HepG2 (cell line): ENCODE measurements around the gene MAN2A1. TPM values are rescaled to one million over a fixed set of nuclear protein-coding genes. Genes with fewer than 3 reads are reported as not detected.

Source experiments
- ATAC-seq: fragments of 200-7000 bp; cut with Tn5 transposase; 3 replicates; pipeline ENCODE4 v1.9.1; 2020; ENCODE audit warnings: mild to moderate bottlenecking, moderate library complexity
- BruUV-seq: library from RNA; stranded (reverse); fragments of 400-500 nt; replicated peaks from 2 replicates; lab custom pipeline; 2021; lab: Mats Ljungman, UMichigan
- CTCF ChIA-PET: fragments of 300-600 bp; formaldehyde crosslinking; extraction: SDS; loops from one replicate; lab custom pipeline; 2021; ENCODE audit warnings: low total read pairs, inconsistent platforms, low intra/inter-chr PET ratio; lab: Yijun Ruan, JAX
- POLR2A ChIA-PET: fragments of 350-600 bp; sonication (Branson Sonifier 250); formaldehyde crosslinking; loops from one replicate; lab custom pipeline; 2020; ENCODE audit warnings: antibody characterized with exemption, inconsistent platforms; lab: Yijun Ruan, JAX
- DNase-seq: peaks from one replicate; pipeline ENCODE4 v3.0.0-alpha.2; 2015; ENCODE audit warnings: low spot score
- FAIRE-seq: peaks from 3 replicates; lab custom pipeline; 2011; peaks lifted over from hg19 to GRCh38; lab: Jason Lieb, UNC
- H2AFZ ChIP-seq: one replicate; pipeline ENCODE4 v1.6.1; 2011; ENCODE audit warnings: low read length, inconsistent platforms
- H3K27ac ChIP-seq: fragments of 300-600 bp; 3 replicates; pipeline ENCODE4 v1.8.0; 2011; ENCODE audit warnings: mixed run types, mild to moderate bottlenecking, mixed read lengths, low read length, inconsistent platforms; ENCODE audit not compliant: insufficient read depth; ENCODE audit errors: extremely low read length
- H3K27me3 ChIP-seq, 2 experiments: fragments of 200-600 bp in 1 of 2; 2 replicates in 1 of 2; 3 replicates in 1 of 2; pipeline versions ENCODE4 v1.6.0 to v1.8.0; 2011; ENCODE audit warnings: low read length in 2 of 2, mild to moderate bottlenecking in 2 of 2, moderate library complexity in 2 of 2, inconsistent platforms in 1 of 2; ENCODE audit not compliant: insufficient read depth in 2 of 2, control insufficient read depth in 1 of 2
- H3K36me3 ChIP-seq, 2 experiments: fragments of 200-600 bp in 1 of 2; replicated peaks in 1 of 2; 2 replicates in 1 of 2; 3 replicates in 1 of 2; pipeline versions ENCODE4 v1.5.1 to v1.8.0; 2011; ENCODE audit warnings: low read length in 2 of 2, inconsistent platforms in 1 of 2; ENCODE audit not compliant: insufficient read depth in 2 of 2, control insufficient read depth in 1 of 2
- H3K4me1 ChIP-seq: 2 replicates; pipeline ENCODE4 v1.5.1; 2012; ENCODE audit warnings: low read length, inconsistent platforms; ENCODE audit not compliant: insufficient read depth
- H3K4me2 ChIP-seq: 2 replicates; pipeline ENCODE4 v1.6.0; 2011; ENCODE audit warnings: low read depth, low read length, inconsistent platforms
- H3K4me3 ChIP-seq, 3 experiments: fragments of 200-600 bp in 1 of 3; sonication (generic), shearing (Covaris generic) in 1 of 3; replicated peaks in 1 of 3; 2 replicates each; pipeline ENCODE4 v1.5.1; 2011 to 2016; ENCODE audit warnings: low read length in 3 of 3, inconsistent platforms in 2 of 3, low read depth in 2 of 3, mild to moderate bottlenecking in 2 of 3, control low read depth in 1 of 3, mixed read lengths in 1 of 3; ENCODE audit not compliant: insufficient read depth in 1 of 3
- H3K79me2 ChIP-seq: one replicate; pipeline ENCODE4 v1.6.1; 2011; ENCODE audit warnings: low read length, inconsistent platforms; ENCODE audit not compliant: insufficient read depth
- H3K9ac ChIP-seq: 2 replicates; pipeline ENCODE4 v1.6.0; 2011; ENCODE audit warnings: mild to moderate bottlenecking, low read depth, low read length, inconsistent platforms; ENCODE audit not compliant: insufficient read depth
- H3K9me3 ChIP-seq: 2 replicates; pipeline ENCODE4 v1.5.1; 2012; ENCODE audit warnings: mild to moderate bottlenecking, low read length
- H4K20me1 ChIP-seq: 2 replicates; pipeline ENCODE4 v1.6.0; 2011; ENCODE audit warnings: inconsistent platforms, mild to moderate bottlenecking, low read length, moderate library complexity; ENCODE audit not compliant: insufficient read depth
- AKAP8 ChIP-seq: sonication (generic); formaldehyde crosslinking; IDR thresholded peaks from 2 replicates; pipeline ENCODE4 v1.5.1; 2020; ENCODE audit warnings: mild to moderate bottlenecking, missing genetic modification reagents
- NR2F1 ChIP-seq, 2 experiments: fragments of 450-650 bp in 1 of 2; formaldehyde crosslinking in 1 of 2; IDR thresholded peaks; 2 replicates each; pipeline versions ENCODE4 v1.5.0 to v1.6.1; 2016 to 2020; ENCODE audit warnings: mild to moderate bottlenecking in 1 of 2, missing compliant biosample characterization in 1 of 2, missing genetic modification reagents in 1 of 2, moderate library complexity in 1 of 2
- RBM22 ChIP-seq: fragments of 200-400 bp; formaldehyde crosslinking; optimal IDR thresholded peaks from 2 replicates; pipeline ENCODE3; 2017; ENCODE audit warnings: mild to moderate bottlenecking, low read length, moderate library complexity
- TBX3 ChIP-seq: fragments of 450-650 bp; IDR thresholded peaks from 2 replicates; pipeline ENCODE4 v1.6.1; 2017; ENCODE audit warnings: antibody characterized with exemption, mild to moderate bottlenecking, inconsistent platforms, borderline replicate concordance
- ZFP91 ChIP-seq: sonication (generic); formaldehyde crosslinking; IDR thresholded peaks from 2 replicates; pipeline ENCODE4 v1.9.0; 2022; ENCODE audit warnings: missing genetic modification reagents, mild to moderate bottlenecking, borderline replicate concordance
- ZNF598 ChIP-seq: sonication (generic); formaldehyde crosslinking; IDR thresholded peaks from 2 replicates; pipeline ENCODE4 v1.5.1; 2020; ENCODE audit warnings: mild to moderate bottlenecking, missing genetic modification reagents, borderline replicate concordance
- ZNF747 ChIP-seq: sonication (generic); formaldehyde crosslinking; IDR thresholded peaks from 2 replicates; pipeline ENCODE4 v1.8.1; 2023; ENCODE audit warnings: missing genetic modification reagents, mild to moderate bottlenecking, borderline replicate concordance
- WGBS: methylation state at CpG from one replicate; pipeline ENCODE4 v1.1.6; 2017; ENCODE audit warnings: low lambda C conversion rate; 5-methylcytosine and 5-hydroxymethylcytosine counted together
- in situ Hi-C: cut with HindIII; loops from 2 replicates; pipeline ENCODE4 v1.10.0; 2017; ENCODE audit warnings: low pct_unique_long_range_greater_than_20kb; ENCODE audit not compliant: extremely low pct_ligation_motif_present
- intact Hi-C: fragments of 100-400 bp; cut with micrococcal nuclease; formaldehyde crosslinking; loops from one replicate; pipeline ENCODE4 v1.10.0; 2022; ENCODE audit not compliant: unreplicated experiment
- polyA plus RNA-seq, 8 experiments: library from polyadenylated mRNA; depleted of rRNA in 3 of 8; stranded (reverse) in 7 of 8; unstranded in 1 of 8; fragments of >200 nt; fragmentation: Illumina TruSeq in 4 of 8; extraction: Trizol in 4 of 8; gene quantifications; 2 replicates each; pipeline versions ENCODE4 v1.2.1 to v1.2.3, GENCODE V29; 2011 to 2016; ENCODE audit warnings: low read depth in 4 of 8, missing spikeins in 1 of 8, mixed read lengths in 1 of 8; ENCODE audit not compliant: insufficient read depth in 1 of 8
- total RNA-seq, 5 experiments: library from RNA; depleted of rRNA; stranded (reverse); fragments of >200 nt; fragmentation: Illumina TruSeq; extraction: Trizol; gene quantifications; 2 replicates each; pipeline ENCODE4 v1.2.3, GENCODE V29; 2016; ENCODE audit warnings: low read depth in 1 of 5

The MAN2A1 gene
- total and polyA plus RNA-seq, 2 of the 13 experiments (the other 11 are each of a cell fraction or from before 2014, with no cell fraction given) = 56.2 to 80.5 TPM

GRCh38 chr5:109863752-109864151 is 174.0 kb downstream of the MAN2A1 start:
- CTCF ChIA-PET = no interaction called here
- FAIRE-seq (no peak), ATAC-seq (no peak), DNase-seq (no peak)
- peaks cover 19 to 70% of the 10 kb centered on the region in 2 experiments for H3K36me3 ChIP-seq
- no peak for TF ChIP-seq ZNF598 (CRISPR knock-in tag)
- TF ChIP-seq ZFP91 (CRISPR knock-in tag) = no peak
- TF ChIP-seq ZNF747 (CRISPR knock-in tag) = no peak
- TF ChIP-seq RBM22 = no peak
- no peak for TF ChIP-seq TBX3
- no peak for TF ChIP-seq AKAP8 (CRISPR knock-in tag)
- TF ChIP-seq NR2F1 (CRISPR knock-in tag; IDR thresholded peaks at IDR 0.05) = no peak
- H3K9me3 ChIP-seq = no peaks in the 10 kb centered on the region
- no peaks in the 10 kb centered on the region for H4K20me1 ChIP-seq
- POLR2A ChIA-PET = interaction anchor here (1.3 kb wide), 1 partner anchor 37 kb away, joined by 3 read pairs; no protein-coding TSS in a partner anchor
- intact Hi-C loops (no loop called here), in situ Hi-C loops (no loop called here)
- no peak overlapping the region for H3K27ac ChIP-seq
- H2AFZ ChIP-seq = no peak overlapping the region
- H3K4me2 ChIP-seq = no peak overlapping the region
- H3K4me3 ChIP-seq = no peak overlapping the region
- 100% methylated on average over 1 of the region's 1 CpG for whole genome bisulfite sequencing
- H3K79me2 ChIP-seq = no peaks in the 10 kb centered on the region
- no TSS peak for BruUV-seq
- no peaks in the 10 kb centered on the region for H3K4me1 ChIP-seq
- no peak overlapping the region for H3K9ac ChIP-seq
- H3K27me3 ChIP-seq = no peaks in the 10 kb centered on the region
